Measurements from ENCODE around the gene EFHC1. TPM values are rescaled to one million over a fixed set of nuclear protein-coding genes. Genes with fewer than 3 reads are reported as not detected.

The EFHC1 gene
- total and polyA plus RNA-seq, 2 donors: 27.8 to 75.6 TPM

GRCh38 chr6:52508261-52508739, 88.2 kb downstream of the EFHC1 start:
- 98% methylated on average over 5 of the region's 5 CpGs for WGBS
- H3K9me3 ChIP-seq (ENCODE audit: control insufficient read depth in 2 of 2, insufficient read depth in 1 of 2, low read length in 1 of 2): no peaks in the 10 kb centered on the region
- no peak overlapping the region for H3K4me3 ChIP-seq (ENCODE audit: low read length in 2 of 2)
- H3K36me3 ChIP-seq (ENCODE audit: control insufficient read depth in 2 of 2, insufficient read depth in 2 of 2, low read length in 1 of 2): peaks cover 6 to 9% of the 10 kb centered on the region in 2 donors
- H3K27me3 ChIP-seq (ENCODE audit: control insufficient read depth in 2 of 2, insufficient read depth in 1 of 2, low read length in 1 of 2): no peaks in the 10 kb centered on the region
- no peak overlapping the region for H3K27ac ChIP-seq (ENCODE audit: low read depth in 1 of 2, low read length in 1 of 2)
- H3K4me1 ChIP-seq (ENCODE audit: control insufficient read depth in 2 of 2, insufficient read depth in 2 of 2, low read length in 2 of 2): peaks cover 0 to 10% of the 10 kb centered on the region in 2 donors
- no peak for DNase-seq (ENCODE audit: low read depth in 6 of 9, low spot score in 9 of 9)

- Histone ChIP-seq H3K27me3 (ENCODE audit: control insufficient read depth in 2 of 2, insufficient read depth in 1 of 2, low read length in 1 of 2) (no peaks in the 10 kb centered on the region), H3K4me3 (ENCODE audit: low read length in 2 of 2) (no peak overlapping the region), H3K27ac (ENCODE audit: low read depth in 1 of 2, low read length in 1 of 2) (no peak overlapping the region), H3K4me1 (ENCODE audit: control insufficient read depth in 2 of 2, insufficient read depth in 2 of 2, low read length in 2 of 2) (peaks cover 0 to 4% of the 10 kb centered on the region in 2 donors), H3K9me3 (ENCODE audit: control insufficient read depth in 2 of 2, insufficient read depth in 1 of 2, low read length in 1 of 2) (no peaks in the 10 kb centered on the region), H3K36me3 (ENCODE audit: control insufficient read depth in 2 of 2, insufficient read depth in 2 of 2, low read length in 1 of 2) (peaks cover 6 to 14% of the 10 kb centered on the region in 2 donors)
- DNase-seq (ENCODE audit: low read depth in 6 of 9, low spot score in 9 of 9): no peak
- WGBS: 97% methylated on average over 14 of the region's 14 CpGs
These were observed 89.4 kb downstream of the EFHC1 start for GRCh38 chr6:52509281-52510212.

- no peaks in the 10 kb centered on the region for H3K9me3 ChIP-seq (ENCODE audit: control insufficient read depth in 2 of 2, insufficient read depth in 1 of 2, low read length in 1 of 2)
- no peak for DNase-seq (ENCODE audit: low read depth in 6 of 9, low spot score in 9 of 9)
- no peak overlapping the region for H3K27ac ChIP-seq (ENCODE audit: low read depth in 1 of 2, low read length in 1 of 2)
- no peak overlapping the region for H3K4me3 ChIP-seq (ENCODE audit: low read length in 2 of 2)
- no peaks in the 10 kb centered on the region for H3K27me3 ChIP-seq (ENCODE audit: control insufficient read depth in 2 of 2, insufficient read depth in 1 of 2, low read length in 1 of 2)
- peaks cover 6 to 11% of the 10 kb centered on the region in 2 donors for H3K36me3 ChIP-seq (ENCODE audit: control insufficient read depth in 2 of 2, insufficient read depth in 2 of 2, low read length in 1 of 2)
- H3K4me1 ChIP-seq (ENCODE audit: control insufficient read depth in 2 of 2, insufficient read depth in 2 of 2, low read length in 2 of 2): no peaks in the 10 kb centered on the region
These were observed 90.0 kb downstream of the EFHC1 start for GRCh38 chr6:52510213-52510562.

- H3K27ac ChIP-seq (ENCODE audit: low read depth in 1 of 2, low read length in 1 of 2): no peak overlapping the region
These were observed 91.0 kb downstream of the EFHC1 start for GRCh38 chr6:52511163-52511562.

GRCh38 chr6:52511572-52512151, 91.5 kb downstream of the EFHC1 start:
- peak overlapping the region in 1 of 2 donors; percentile 68 for H3K27ac ChIP-seq (ENCODE audit: low read depth in 1 of 2, low read length in 1 of 2)
- no peak overlapping the region for H3K4me3 ChIP-seq (ENCODE audit: low read length in 2 of 2)
- peaks cover 6 to 11% of the 10 kb centered on the region in 2 donors for H3K36me3 ChIP-seq (ENCODE audit: control insufficient read depth in 2 of 2, insufficient read depth in 2 of 2, low read length in 1 of 2)
- no peaks in the 10 kb centered on the region for H3K27me3 ChIP-seq (ENCODE audit: control insufficient read depth in 2 of 2, insufficient read depth in 1 of 2, low read length in 1 of 2)
- no peaks in the 10 kb centered on the region for H3K4me1 ChIP-seq (ENCODE audit: control insufficient read depth in 2 of 2, insufficient read depth in 2 of 2, low read length in 2 of 2)
- no peaks in the 10 kb centered on the region for H3K9me3 ChIP-seq (ENCODE audit: control insufficient read depth in 2 of 2, insufficient read depth in 1 of 2, low read length in 1 of 2)
- WGBS: 94% methylated on average over 12 of the region's 12 CpGs
- DNase-seq (ENCODE audit: low read depth in 6 of 9, low spot score in 9 of 9): no peak

More at GRCh38 chr6:52511163-52511562, 91.0 kb downstream of the EFHC1 start:
- Histone ChIP-seq H3K9me3 (ENCODE audit: control insufficient read depth in 2 of 2, insufficient read depth in 1 of 2, low read length in 1 of 2) (no peaks in the 10 kb centered on the region), H3K4me1 (ENCODE audit: control insufficient read depth in 2 of 2, insufficient read depth in 2 of 2, low read length in 2 of 2) (no peaks in the 10 kb centered on the region), H3K4me3 (ENCODE audit: low read length in 2 of 2) (no peak overlapping the region), H3K27me3 (ENCODE audit: control insufficient read depth in 2 of 2, insufficient read depth in 1 of 2, low read length in 1 of 2) (no peaks in the 10 kb centered on the region), H3K36me3 (ENCODE audit: control insufficient read depth in 2 of 2, insufficient read depth in 2 of 2, low read length in 1 of 2) (peaks cover 6 to 11% of the 10 kb centered on the region in 2 donors)
- no peak for DNase-seq (ENCODE audit: low read depth in 6 of 9, low spot score in 9 of 9)
- WGBS: 98% methylated on average over 10 of the region's 10 CpGs

GRCh38 chr6:52512199-52512598, 92.1 kb downstream of the EFHC1 start:
- H3K4me3 ChIP-seq (ENCODE audit: low read length in 2 of 2): no peak overlapping the region
- peak overlapping the region; percentile 23 to 68 for H3K27ac ChIP-seq (ENCODE audit: low read depth in 1 of 2, low read length in 1 of 2)
- H3K4me1 ChIP-seq (ENCODE audit: control insufficient read depth in 2 of 2, insufficient read depth in 2 of 2, low read length in 2 of 2): no peaks in the 10 kb centered on the region
- no peak for DNase-seq (ENCODE audit: low read depth in 6 of 9, low spot score in 9 of 9)
- peaks cover 6 to 11% of the 10 kb centered on the region in 2 donors for H3K36me3 ChIP-seq (ENCODE audit: control insufficient read depth in 2 of 2, insufficient read depth in 2 of 2, low read length in 1 of 2)
- no peaks in the 10 kb centered on the region for H3K27me3 ChIP-seq (ENCODE audit: control insufficient read depth in 2 of 2, insufficient read depth in 1 of 2, low read length in 1 of 2)
- 93% methylated on average over 4 of the region's 4 CpGs for WGBS
- H3K9me3 ChIP-seq (ENCODE audit: control insufficient read depth in 2 of 2, insufficient read depth in 1 of 2, low read length in 1 of 2): no peaks in the 10 kb centered on the region

- WGBS: 97% methylated on average over 2 of the region's 2 CpGs
- Histone ChIP-seq H3K27ac (ENCODE audit: low read depth in 1 of 2, low read length in 1 of 2) (no peak overlapping the region), H3K4me3 (ENCODE audit: low read length in 2 of 2) (no peak overlapping the region), H3K36me3 (ENCODE audit: control insufficient read depth in 2 of 2, insufficient read depth in 2 of 2, low read length in 1 of 2) (peaks cover 6 to 13% of the 10 kb centered on the region in 2 donors), H3K4me1 (ENCODE audit: control insufficient read depth in 2 of 2, insufficient read depth in 2 of 2, low read length in 2 of 2) (peaks cover 0 to 5% of the 10 kb centered on the region in 2 donors), H3K9me3 (ENCODE audit: control insufficient read depth in 2 of 2, insufficient read depth in 1 of 2, low read length in 1 of 2) (no peaks in the 10 kb centered on the region), H3K27me3 (ENCODE audit: control insufficient read depth in 2 of 2, insufficient read depth in 1 of 2, low read length in 1 of 2) (no peaks in the 10 kb centered on the region)
- no peak for DNase-seq (ENCODE audit: low read depth in 6 of 9, low spot score in 9 of 9)
These were observed 93.3 kb downstream of the EFHC1 start for GRCh38 chr6:52513464-52513863.

GRCh38 chr6:52513896-52514295, 93.8 kb downstream of the EFHC1 start:
- Histone ChIP-seq H3K27me3 (ENCODE audit: control insufficient read depth in 2 of 2, insufficient read depth in 1 of 2, low read length in 1 of 2) (no peaks in the 10 kb centered on the region), H3K9me3 (ENCODE audit: control insufficient read depth in 2 of 2, insufficient read depth in 1 of 2, low read length in 1 of 2) (no peaks in the 10 kb centered on the region), H3K36me3 (ENCODE audit: control insufficient read depth in 2 of 2, insufficient read depth in 2 of 2, low read length in 1 of 2) (peaks cover 6 to 13% of the 10 kb centered on the region in 2 donors), H3K4me1 (ENCODE audit: control insufficient read depth in 2 of 2, insufficient read depth in 2 of 2, low read length in 2 of 2) (peaks cover 0 to 5% of the 10 kb centered on the region in 2 donors), H3K27ac (ENCODE audit: low read depth in 1 of 2, low read length in 1 of 2) (no peak overlapping the region), H3K4me3 (ENCODE audit: low read length in 2 of 2) (no peak overlapping the region)
- 98% methylated on average over 4 of the region's 4 CpGs for WGBS
- DNase-seq (ENCODE audit: low read depth in 6 of 9, low spot score in 9 of 9): no peak

- peak overlapping the region in 1 of 2 donors; percentile 55 for H3K27ac ChIP-seq (ENCODE audit: low read depth in 1 of 2, low read length in 1 of 2)
These were observed 94.4 kb downstream of the EFHC1 start for GRCh38 chr6:52514514-52514913.

More at GRCh38 chr6:52514514-52514913, 94.4 kb downstream of the EFHC1 start:
- 93% methylated on average over 7 of the region's 7 CpGs for WGBS
- no peaks in the 10 kb centered on the region for H3K27me3 ChIP-seq (ENCODE audit: control insufficient read depth in 2 of 2, insufficient read depth in 1 of 2, low read length in 1 of 2)
- peaks cover 0 to 5% of the 10 kb centered on the region in 2 donors for H3K4me1 ChIP-seq (ENCODE audit: control insufficient read depth in 2 of 2, insufficient read depth in 2 of 2, low read length in 2 of 2)
- peaks cover under 1 to 7% of the 10 kb centered on the region in 2 donors for H3K36me3 ChIP-seq (ENCODE audit: control insufficient read depth in 2 of 2, insufficient read depth in 2 of 2, low read length in 1 of 2)
- H3K4me3 ChIP-seq (ENCODE audit: low read length in 2 of 2): no peak overlapping the region
- no peaks in the 10 kb centered on the region for H3K9me3 ChIP-seq (ENCODE audit: control insufficient read depth in 2 of 2, insufficient read depth in 1 of 2, low read length in 1 of 2)
- no peak for DNase-seq (ENCODE audit: low read depth in 6 of 9, low spot score in 9 of 9)

All from thymus (tissue), 11 donors.